HL-60 (cell line): Measurements from ENCODE around the gene ITIH4.
A peak's percentile ranks its signal among the peaks of the same experiment; 100 is the strongest.

Experiments
- DNase-seq, 2 experiments: peaks; one replicate each; pipeline ENCODE4 v3.0.0-alpha.2; 2010 to 2020; ENCODE audit warnings: low read depth in 1 of 2, low spot score in 1 of 2
- H3K27ac ChIP-seq: fragments of 250-450 bp; sonication (Bioruptor Pico); replicated peaks from 2 replicates; pipeline ENCODE4 v1.5.1; 2020; ENCODE audit warnings: mild to moderate bottlenecking, moderate library complexity
- H3K27me3 ChIP-seq: fragments of 250-450 bp; sonication (Bioruptor Pico); 2 replicates; pipeline ENCODE4 v1.5.1; 2021; ENCODE audit warnings: mild to moderate bottlenecking, moderate library complexity; ENCODE audit not compliant: insufficient read depth, poor library complexity, severe bottlenecking
- H3K4me3 ChIP-seq: replicated peaks from 2 replicates; pipeline ENCODE4 v1.5.1; 2011; ENCODE audit warnings: mild to moderate bottlenecking, control low read depth, low read length; ENCODE audit not compliant: insufficient read depth
- GABPA ChIP-seq: IDR thresholded peaks from 2 replicates; pipeline ENCODE4 v1.6.1; 2012; ENCODE audit warnings: low read depth
- POLR2AphosphoS5 ChIP-seq: IDR thresholded peaks from 2 replicates; pipeline ENCODE4 v1.6.1; 2012; ENCODE audit warnings: low read depth
- SPI1 ChIP-seq: IDR thresholded peaks from 2 replicates; pipeline ENCODE4 v1.6.1; 2012; ENCODE audit warnings: low read depth, mild to moderate bottlenecking, borderline replicate concordance
- TF ChIP-seq, protein P1 (sequence below): IDR thresholded peaks from one replicate; pipeline ENCODE4 v1.5.1; 2011; ENCODE audit warnings: low read length, control low read depth, inconsistent platforms; ENCODE audit not compliant: insufficient read depth
- TF ChIP-seq, protein P2 (sequence below): IDR thresholded peaks from 2 replicates; pipeline ENCODE4 v1.6.1; 2012; ENCODE audit warnings: low read depth; ENCODE audit not compliant: insufficient replicate concordance

ITIH4 gene

DNA sequence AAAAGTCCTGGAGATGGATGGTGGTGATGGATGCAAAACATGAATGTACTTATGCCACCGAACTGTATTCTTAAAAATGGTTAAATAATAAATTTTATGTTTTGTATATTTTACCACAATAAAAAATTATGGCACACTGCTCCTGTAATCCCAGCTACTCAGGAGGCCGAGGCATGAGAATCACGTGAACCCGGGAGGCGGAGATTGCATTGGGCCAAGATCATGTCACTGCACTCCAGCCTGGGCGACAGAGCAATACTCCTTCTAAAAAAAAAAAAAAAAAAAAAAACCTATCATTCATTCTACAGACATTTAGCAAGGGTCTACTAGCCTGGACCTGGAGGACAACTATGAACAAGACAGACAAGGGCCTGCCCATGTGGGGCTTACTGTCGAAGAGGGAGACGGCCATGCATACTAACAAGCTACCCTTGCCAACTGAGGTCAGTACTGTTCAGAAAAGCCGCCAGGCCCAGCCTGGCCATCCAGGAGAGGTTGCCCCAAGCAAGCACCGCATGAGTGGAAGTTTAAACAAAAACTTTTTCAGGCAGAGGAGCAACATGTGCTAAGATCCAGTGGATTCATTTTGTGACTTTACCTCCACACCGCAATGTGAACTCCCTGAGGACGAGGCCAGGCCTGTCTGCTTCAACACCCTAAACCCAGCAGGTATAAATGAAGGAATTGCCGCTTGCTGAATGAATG, 57.0 kb downstream of the ITIH4 start:
- no peak for DNase-seq
- TF ChIP-seq, protein P1, sequence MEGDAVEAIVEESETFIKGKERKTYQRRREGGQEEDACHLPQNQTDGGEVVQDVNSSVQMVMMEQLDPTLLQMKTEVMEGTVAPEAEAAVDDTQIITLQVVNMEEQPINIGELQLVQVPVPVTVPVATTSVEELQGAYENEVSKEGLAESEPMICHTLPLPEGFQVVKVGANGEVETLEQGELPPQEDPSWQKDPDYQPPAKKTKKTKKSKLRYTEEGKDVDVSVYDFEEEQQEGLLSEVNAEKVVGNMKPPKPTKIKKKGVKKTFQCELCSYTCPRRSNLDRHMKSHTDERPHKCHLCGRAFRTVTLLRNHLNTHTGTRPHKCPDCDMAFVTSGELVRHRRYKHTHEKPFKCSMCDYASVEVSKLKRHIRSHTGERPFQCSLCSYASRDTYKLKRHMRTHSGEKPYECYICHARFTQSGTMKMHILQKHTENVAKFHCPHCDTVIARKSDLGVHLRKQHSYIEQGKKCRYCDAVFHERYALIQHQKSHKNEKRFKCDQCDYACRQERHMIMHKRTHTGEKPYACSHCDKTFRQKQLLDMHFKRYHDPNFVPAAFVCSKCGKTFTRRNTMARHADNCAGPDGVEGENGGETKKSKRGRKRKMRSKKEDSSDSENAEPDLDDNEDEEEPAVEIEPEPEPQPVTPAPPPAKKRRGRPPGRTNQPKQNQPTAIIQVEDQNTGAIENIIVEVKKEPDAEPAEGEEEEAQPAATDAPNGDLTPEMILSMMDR: no peak
- TF ChIP-seq, protein P2, sequence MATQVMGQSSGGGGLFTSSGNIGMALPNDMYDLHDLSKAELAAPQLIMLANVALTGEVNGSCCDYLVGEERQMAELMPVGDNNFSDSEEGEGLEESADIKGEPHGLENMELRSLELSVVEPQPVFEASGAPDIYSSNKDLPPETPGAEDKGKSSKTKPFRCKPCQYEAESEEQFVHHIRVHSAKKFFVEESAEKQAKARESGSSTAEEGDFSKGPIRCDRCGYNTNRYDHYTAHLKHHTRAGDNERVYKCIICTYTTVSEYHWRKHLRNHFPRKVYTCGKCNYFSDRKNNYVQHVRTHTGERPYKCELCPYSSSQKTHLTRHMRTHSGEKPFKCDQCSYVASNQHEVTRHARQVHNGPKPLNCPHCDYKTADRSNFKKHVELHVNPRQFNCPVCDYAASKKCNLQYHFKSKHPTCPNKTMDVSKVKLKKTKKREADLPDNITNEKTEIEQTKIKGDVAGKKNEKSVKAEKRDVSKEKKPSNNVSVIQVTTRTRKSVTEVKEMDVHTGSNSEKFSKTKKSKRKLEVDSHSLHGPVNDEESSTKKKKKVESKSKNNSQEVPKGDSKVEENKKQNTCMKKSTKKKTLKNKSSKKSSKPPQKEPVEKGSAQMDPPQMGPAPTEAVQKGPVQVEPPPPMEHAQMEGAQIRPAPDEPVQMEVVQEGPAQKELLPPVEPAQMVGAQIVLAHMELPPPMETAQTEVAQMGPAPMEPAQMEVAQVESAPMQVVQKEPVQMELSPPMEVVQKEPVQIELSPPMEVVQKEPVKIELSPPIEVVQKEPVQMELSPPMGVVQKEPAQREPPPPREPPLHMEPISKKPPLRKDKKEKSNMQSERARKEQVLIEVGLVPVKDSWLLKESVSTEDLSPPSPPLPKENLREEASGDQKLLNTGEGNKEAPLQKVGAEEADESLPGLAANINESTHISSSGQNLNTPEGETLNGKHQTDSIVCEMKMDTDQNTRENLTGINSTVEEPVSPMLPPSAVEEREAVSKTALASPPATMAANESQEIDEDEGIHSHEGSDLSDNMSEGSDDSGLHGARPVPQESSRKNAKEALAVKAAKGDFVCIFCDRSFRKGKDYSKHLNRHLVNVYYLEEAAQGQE: no peak
- TF ChIP-seq POLR2AphosphoS5 (no peak), GABPA (no peak), SPI1 (no peak)
- no peak overlapping the region for H3K27ac ChIP-seq
- H3K27me3 ChIP-seq: no peaks in the 10 kb centered on the region
- H3K4me3 ChIP-seq: no peak overlapping the region

DNA sequence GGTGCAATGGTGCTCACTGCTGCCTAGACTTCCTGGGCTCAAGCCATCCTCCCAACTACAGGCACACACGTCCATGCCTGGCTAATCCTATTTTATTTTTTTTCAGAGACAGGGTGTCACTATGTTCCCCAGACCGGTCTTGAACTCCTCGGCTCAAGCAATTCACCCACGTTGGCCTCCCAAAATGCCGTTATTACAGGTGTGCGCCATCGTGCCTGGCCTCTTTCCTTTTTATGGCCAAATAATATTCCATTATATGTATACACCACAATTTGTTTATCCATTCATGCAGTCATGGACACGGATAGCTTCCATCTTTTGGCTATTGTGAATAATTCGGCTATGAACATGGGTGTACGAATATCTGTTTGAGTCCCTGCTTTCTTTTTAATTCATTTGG, 58.8 kb downstream of the ITIH4 start:
- Histone ChIP-seq H3K4me3 (no peak overlapping the region), H3K27ac (peak overlapping the region; percentile 89; the same call in 1 of the 2 replicates), H3K27me3 (no peaks in the 10 kb centered on the region)
- no peak for DNase-seq
- TF ChIP-seq POLR2AphosphoS5: no peak
- TF ChIP-seq, protein P2: no peak

DNA sequence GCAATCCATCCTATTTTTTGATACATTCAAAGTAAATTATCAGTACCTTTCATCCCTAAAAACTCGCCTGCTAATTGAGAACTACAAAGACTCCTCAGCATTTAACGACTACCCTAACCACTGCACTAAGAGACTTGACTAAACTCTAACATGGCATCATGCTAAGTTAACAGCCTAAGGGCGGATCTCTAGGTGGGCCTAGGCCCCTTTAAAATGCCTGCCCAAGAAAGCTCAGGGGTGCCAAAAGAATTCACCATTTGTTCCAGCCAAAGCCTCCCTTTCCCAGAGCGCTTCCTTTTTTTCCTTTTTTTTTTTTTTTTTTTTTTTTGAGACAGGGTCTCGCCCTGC, 59.2 kb downstream of the ITIH4 start:
- H3K27ac ChIP-seq: peak overlapping the region; percentile 89
- peak overlapping the region; percentile 99 for H3K4me3 ChIP-seq
- H3K27me3 ChIP-seq: no peaks in the 10 kb centered on the region
- TF ChIP-seq, protein P2: peak; percentile 3
- no peak for TF ChIP-seq GABPA
- DNase-seq: no peak

DNA sequence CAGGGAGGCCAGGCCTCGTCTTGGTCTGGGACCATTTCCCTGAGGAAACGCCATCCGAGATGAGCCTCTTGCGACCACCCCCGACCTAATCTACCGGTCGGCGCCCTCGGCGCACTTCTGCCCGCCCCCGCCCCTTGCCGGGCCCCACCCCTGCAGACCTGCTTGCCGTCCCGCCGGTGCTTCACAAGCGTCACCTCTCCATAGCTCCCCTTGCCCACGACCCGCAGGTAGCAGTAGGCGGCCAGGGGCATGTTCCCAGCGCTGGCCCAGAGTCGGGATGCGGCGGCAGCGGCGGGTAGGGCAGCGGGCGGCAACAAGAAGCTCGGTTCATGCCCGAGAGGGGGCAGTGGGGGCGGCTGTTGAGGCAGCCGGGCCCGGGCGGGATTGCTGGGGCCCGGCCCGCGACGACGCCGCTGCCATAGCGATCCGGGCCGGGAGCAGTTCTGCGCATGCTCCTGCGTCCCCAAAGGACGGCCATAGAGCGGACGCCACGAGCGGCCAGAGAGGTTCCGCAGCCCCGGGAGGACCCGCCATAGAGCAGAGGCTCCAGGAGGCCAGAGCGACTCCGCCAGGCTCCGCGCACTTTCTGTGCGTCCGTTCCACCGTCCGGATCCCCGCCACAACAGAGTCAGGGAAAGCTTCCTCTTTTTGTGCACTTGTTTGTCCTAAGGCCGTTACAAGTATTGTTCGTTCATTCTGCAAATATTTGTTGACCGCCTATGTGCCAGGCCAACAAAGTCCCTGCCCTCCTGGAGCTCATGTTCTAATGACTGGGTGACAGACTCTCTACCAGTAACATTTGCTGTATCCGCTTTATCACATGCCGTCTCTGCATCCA, 59.8 kb downstream of the ITIH4 start, which contains the start of gene NEK4:
Gene NEK4, minus strand, starts transcription at position 445 of the 838 bp plus-strand sequence. Its CDS starts 194 bp downstream, at position 251.
- TF ChIP-seq, protein P2: peak; percentile 66
- TF ChIP-seq POLR2AphosphoS5: peak; percentile 96
- no peak; the same call in 1 of the 2 replicates for TF ChIP-seq GABPA
- peak; percentile 62; the same call in 1 of the 2 replicates for TF ChIP-seq SPI1
- Histone ChIP-seq H3K27ac (peak within 1 kb of the TSS; percentile 89), H3K27me3 (no peaks in the 10 kb centered on the region), H3K4me3 (peak within 1 kb of the TSS; percentile 99)
- DNase-seq: peak; percentile 76 to 98
